Measurements from ENCODE around the gene DGKG.

The DGKG gene

GRCh38 chr3:186115239-186115996 lies 246.6 kb downstream of the DGKG start:
- no peak for DNase-seq (ENCODE audit: low read depth in 1 of 2, low spot score in 1 of 2)
- TF ChIP-seq GABPA (IDR thresholded peaks at IDR 0.05; ENCODE audit: low read depth) = no peak
- peak; percentile 76 for TF ChIP-seq SPI1 (IDR thresholded peaks at IDR 0.05; ENCODE audit: borderline replicate concordance, low read depth)
- no peaks in the 10 kb centered on the region for H3K27me3 ChIP-seq (ENCODE audit: insufficient read depth, poor library complexity, severe bottlenecking)
- H3K4me3 ChIP-seq (replicated peaks; ENCODE audit: insufficient read depth, low read length) = no peak overlapping the region
- no peak overlapping the region for H3K27ac ChIP-seq (replicated peaks)

DNA sequence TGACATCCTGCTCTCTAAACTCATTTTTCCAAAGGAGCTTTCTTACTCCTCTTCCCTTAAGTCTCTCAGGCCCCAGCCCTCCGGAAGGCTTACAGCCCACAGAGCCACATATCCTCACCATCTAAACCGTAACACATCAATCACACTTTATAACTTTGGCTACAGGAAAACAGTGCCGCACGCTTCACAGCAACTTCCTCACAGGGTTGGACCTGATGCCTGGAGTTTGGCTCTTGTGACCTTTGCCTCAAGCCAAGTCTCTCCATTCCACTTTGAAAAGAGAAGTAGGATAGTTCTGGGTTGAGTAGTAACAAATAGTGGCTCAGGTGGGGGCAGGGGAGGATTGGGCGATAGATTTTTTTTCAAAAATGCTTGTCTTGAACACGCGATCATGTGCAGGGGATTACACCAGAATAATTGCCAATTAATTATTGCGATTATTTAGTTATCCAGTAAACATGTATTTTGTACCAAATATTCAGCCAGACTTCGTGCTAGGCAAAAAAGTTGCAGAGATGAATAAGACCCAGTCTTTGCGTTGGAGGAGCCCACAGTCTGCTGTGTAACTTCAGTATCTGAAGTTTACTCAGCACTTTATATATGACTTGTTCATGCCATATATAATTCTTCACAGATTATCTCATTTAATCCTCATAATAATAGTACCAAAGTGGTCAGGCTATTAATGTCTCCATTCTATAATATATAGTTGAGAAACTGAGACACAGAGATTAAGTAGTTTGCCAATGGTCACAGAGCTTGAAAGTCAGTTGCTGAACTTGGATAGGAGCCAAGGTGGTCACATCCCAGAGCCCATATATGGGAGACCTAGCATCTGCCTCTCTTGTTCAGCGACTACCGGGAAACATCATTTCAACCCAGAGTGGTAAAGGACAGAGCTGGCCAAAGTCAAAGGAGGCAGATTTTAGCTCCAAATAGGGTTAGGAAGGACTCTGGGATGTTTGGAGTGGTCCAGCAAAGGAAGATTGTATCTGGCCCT lies 250.8 kb downstream of the DGKG start:
- TF ChIP-seq, protein P1, sequence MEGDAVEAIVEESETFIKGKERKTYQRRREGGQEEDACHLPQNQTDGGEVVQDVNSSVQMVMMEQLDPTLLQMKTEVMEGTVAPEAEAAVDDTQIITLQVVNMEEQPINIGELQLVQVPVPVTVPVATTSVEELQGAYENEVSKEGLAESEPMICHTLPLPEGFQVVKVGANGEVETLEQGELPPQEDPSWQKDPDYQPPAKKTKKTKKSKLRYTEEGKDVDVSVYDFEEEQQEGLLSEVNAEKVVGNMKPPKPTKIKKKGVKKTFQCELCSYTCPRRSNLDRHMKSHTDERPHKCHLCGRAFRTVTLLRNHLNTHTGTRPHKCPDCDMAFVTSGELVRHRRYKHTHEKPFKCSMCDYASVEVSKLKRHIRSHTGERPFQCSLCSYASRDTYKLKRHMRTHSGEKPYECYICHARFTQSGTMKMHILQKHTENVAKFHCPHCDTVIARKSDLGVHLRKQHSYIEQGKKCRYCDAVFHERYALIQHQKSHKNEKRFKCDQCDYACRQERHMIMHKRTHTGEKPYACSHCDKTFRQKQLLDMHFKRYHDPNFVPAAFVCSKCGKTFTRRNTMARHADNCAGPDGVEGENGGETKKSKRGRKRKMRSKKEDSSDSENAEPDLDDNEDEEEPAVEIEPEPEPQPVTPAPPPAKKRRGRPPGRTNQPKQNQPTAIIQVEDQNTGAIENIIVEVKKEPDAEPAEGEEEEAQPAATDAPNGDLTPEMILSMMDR (IDR thresholded peaks at IDR 0.05; ENCODE audit: insufficient read depth, low read length) = no peak
- no peak for TF ChIP-seq SPI1 (IDR thresholded peaks at IDR 0.05; ENCODE audit: borderline replicate concordance, low read depth)
- no peak for TF ChIP-seq POLR2AphosphoS5 (IDR thresholded peaks at IDR 0.05; ENCODE audit: low read depth)
- DNase-seq (ENCODE audit: low read depth in 1 of 2, low spot score in 1 of 2) = no peak
- H3K27ac ChIP-seq (replicated peaks) = no peak overlapping the region
- no peaks in the 10 kb centered on the region for H3K27me3 ChIP-seq (ENCODE audit: insufficient read depth, poor library complexity, severe bottlenecking)
- no peak overlapping the region for H3K4me3 ChIP-seq (replicated peaks; ENCODE audit: insufficient read depth, low read length)

DNA sequence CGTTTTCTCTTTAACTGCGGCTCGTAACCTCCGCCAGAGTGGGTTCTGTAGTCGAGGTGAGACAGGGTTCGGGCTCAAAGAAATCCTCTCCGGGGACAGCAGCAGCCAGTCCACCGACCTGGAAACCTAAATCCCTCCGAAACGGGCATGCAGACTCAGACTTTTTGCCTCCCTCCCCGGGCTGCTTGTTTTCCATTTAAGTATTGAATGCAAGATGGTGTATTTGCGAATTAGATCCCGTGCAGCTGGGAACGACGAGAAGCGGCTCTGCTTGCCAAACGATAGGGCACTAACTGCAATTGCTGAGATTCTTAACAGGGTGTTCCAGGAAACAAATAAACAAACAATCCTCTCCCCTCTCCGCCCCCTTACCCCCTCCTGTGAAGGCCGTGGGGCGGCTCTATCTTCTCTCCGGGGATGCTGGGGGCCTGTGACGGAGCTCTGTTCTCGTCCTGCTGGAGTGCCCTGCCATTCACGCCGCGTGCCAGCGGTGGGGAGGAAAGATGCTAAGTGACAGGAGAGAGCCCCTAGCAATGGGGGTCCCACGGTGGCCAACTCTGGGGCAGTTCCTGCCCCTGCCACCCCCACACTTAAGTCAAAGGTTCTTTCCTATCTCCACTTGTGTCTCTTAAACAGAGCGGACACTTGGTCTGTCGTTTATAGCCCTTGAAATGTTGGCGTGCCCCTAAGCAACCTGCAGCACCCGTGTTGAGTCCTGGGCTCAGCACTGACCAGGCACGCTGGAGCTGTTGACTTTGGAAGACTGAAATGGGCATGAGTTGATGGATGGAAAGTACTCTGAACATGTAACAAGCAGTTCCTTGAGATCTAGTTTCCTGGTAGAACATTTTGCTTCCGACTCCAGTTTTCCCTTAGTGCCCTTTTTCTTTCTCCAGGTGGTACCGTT lies 251.9 kb downstream of the DGKG start:
- DNase-seq (ENCODE audit: low read depth in 1 of 2, low spot score in 1 of 2) = no peak
- Histone ChIP-seq H3K27me3 (ENCODE audit: insufficient read depth, poor library complexity, severe bottlenecking) (no peaks in the 10 kb centered on the region), H3K27ac (replicated peaks) (peak overlapping the region; percentile 52; the same call in 1 of the 2 replicates), H3K4me3 (replicated peaks; ENCODE audit: insufficient read depth, low read length) (peak overlapping the region; percentile 45)
- TF ChIP-seq, protein P1 (IDR thresholded peaks at IDR 0.05; ENCODE audit: insufficient read depth, low read length) = no peak
- TF ChIP-seq GABPA (IDR thresholded peaks at IDR 0.05; ENCODE audit: low read depth) (no peak), POLR2AphosphoS5 (IDR thresholded peaks at IDR 0.05; ENCODE audit: low read depth) (no peak), SPI1 (IDR thresholded peaks at IDR 0.05; ENCODE audit: borderline replicate concordance, low read depth) (no peak), REST (IDR thresholded peaks at IDR 0.05; ENCODE audit: insufficient replicate concordance, low read depth) (no peak)

GRCh38 chr3:186108941-186109865 lies 252.8 kb downstream of the DGKG start, which contains the start of gene ETV5:
Gene ETV5 (minus strand): TSS chr3:186109089. CDS start chr3:186105868, 3,221 bp downstream.
- Histone ChIP-seq H3K4me3 (replicated peaks; ENCODE audit: insufficient read depth, low read length) (peak within 1 kb of the TSS; percentile 91), H3K27me3 (ENCODE audit: insufficient read depth, poor library complexity, severe bottlenecking) (no peaks in the 10 kb centered on the region), H3K27ac (replicated peaks) (peak within 1 kb of the TSS; percentile 74)
- TF ChIP-seq REST (IDR thresholded peaks at IDR 0.05; ENCODE audit: insufficient replicate concordance, low read depth) (no peak), GABPA (IDR thresholded peaks at IDR 0.05; ENCODE audit: low read depth) (no peak), POLR2AphosphoS5 (IDR thresholded peaks at IDR 0.05; ENCODE audit: low read depth) (peak; percentile 36; the same call in 1 of the 2 replicates), SPI1 (IDR thresholded peaks at IDR 0.05; ENCODE audit: borderline replicate concordance, low read depth) (peak; percentile 51; the same call in 1 of the 2 replicates)
- TF ChIP-seq, protein P1 (IDR thresholded peaks at IDR 0.05; ENCODE audit: insufficient read depth, low read length) = no peak
- peak; percentile 96 to 100 for DNase-seq (ENCODE audit: low read depth in 1 of 2, low spot score in 1 of 2)

Measured in HL-60 (cell line).